GM12878 (cell line): Measurements from ENCODE around the gene IL17RE. TPM values are rescaled to one million over a fixed set of nuclear protein-coding genes. Genes with fewer than 3 reads are reported as not detected.

Source experiments
- ATAC-seq: fragments of 200-7000 bp; cut with Tn5 transposase; 3 replicates; pipeline ENCODE4 v1.9.1; 2020; ENCODE audit warnings: mild to moderate bottlenecking, moderate library complexity
- BruUV-seq: library from RNA; stranded (reverse); fragments of 400-500 nt; replicated peaks from 2 replicates; lab custom pipeline; 2021; lab: Mats Ljungman, UMichigan
- CTCF ChIA-PET: fragments of 300-600 bp; sonication (Branson Sonifier 250); formaldehyde crosslinking; extraction: SDS; loops from one replicate; lab custom pipeline; 2021; ENCODE audit warnings: inconsistent platforms; lab: Yijun Ruan, JAX
- POLR2A ChIA-PET: fragments of 350-600 bp; formaldehyde crosslinking; extraction: SDS; loops from one replicate; lab custom pipeline; 2021; ENCODE audit warnings: inconsistent platforms; lab: Charles Lee
- RAD21 ChIA-PET: fragments of 300-600 bp; sonication (Branson Sonifier 250); formaldehyde crosslinking; loops from one replicate; lab custom pipeline; 2023; ENCODE audit warnings: antibody characterized with exemption; ENCODE audit not compliant: unreplicated experiment; lab: Charles Lee
- SMC1A ChIA-PET: fragments of 300-600 bp; sonication (Branson Sonifier 250); formaldehyde crosslinking; loops from one replicate; lab custom pipeline; 2023; ENCODE audit not compliant: unreplicated experiment, uncharacterized antibody; lab: Charles Lee
- DNase-seq: peaks from one replicate; pipeline ENCODE4 v3.0.0-alpha.2; 2011; ENCODE audit warnings: low read depth, low spot score
- FAIRE-seq: peaks from 3 replicates; lab custom pipeline; 2011; peaks lifted over from hg19 to GRCh38; lab: Jason Lieb, UNC
- H2AFZ ChIP-seq: 2 replicates; pipeline ENCODE4 v1.6.0; 2011; ENCODE audit warnings: low read depth, low read length, control low read depth; ENCODE audit not compliant: control insufficient read depth
- H3K27ac ChIP-seq: 2 replicates; pipeline ENCODE4 v1.5.1; 2011; ENCODE audit warnings: control low read depth; ENCODE audit not compliant: control insufficient read depth, insufficient read depth
- H3K27me3 ChIP-seq, 2 experiments: replicated peaks in 1 of 2; 2 replicates each; pipeline versions ENCODE4 v1.6.0 to v1.6.1; 2011; ENCODE audit warnings: low read length in 1 of 2; ENCODE audit not compliant: control insufficient read depth in 2 of 2, insufficient read depth in 2 of 2
- H3K36me3 ChIP-seq, 2 experiments: 2 replicates each; pipeline ENCODE4 v1.5.1; 2011; ENCODE audit warnings: low read length in 1 of 2; ENCODE audit not compliant: control insufficient read depth in 2 of 2, insufficient read depth in 2 of 2
- H3K4me1 ChIP-seq: 2 replicates; pipeline ENCODE4 v1.6.1; 2011; ENCODE audit warnings: mild to moderate bottlenecking, low read length, moderate library complexity, mixed read lengths; ENCODE audit not compliant: control insufficient read depth, insufficient read depth
- H3K4me2 ChIP-seq: 2 replicates; pipeline ENCODE4 v1.6.0; 2011; ENCODE audit warnings: control low read depth; ENCODE audit not compliant: control insufficient read depth, insufficient read depth
- H3K4me3 ChIP-seq: fragments of 200-600 bp; sonication (generic); 2 replicates; pipeline ENCODE4 v1.5.1; 2016
- H3K79me2 ChIP-seq: 2 replicates; pipeline ENCODE4 v1.6.0; 2011; ENCODE audit warnings: low read length; ENCODE audit not compliant: control insufficient read depth, insufficient read depth
- H3K9ac ChIP-seq: 2 replicates; pipeline ENCODE4 v1.8.0; 2011; ENCODE audit warnings: low read length, control low read depth, mixed read lengths; ENCODE audit not compliant: control insufficient read depth, insufficient read depth
- H3K9me3 ChIP-seq: replicated peaks from 3 replicates; pipeline ENCODE4 v1.5.1; 2011; ENCODE audit warnings: mild to moderate bottlenecking, low read length; ENCODE audit not compliant: control insufficient read depth, insufficient read depth
- H4K20me1 ChIP-seq: 2 replicates; pipeline ENCODE4 v1.6.0; 2011; ENCODE audit not compliant: control insufficient read depth, insufficient read depth
- CBFB ChIP-seq: IDR thresholded peaks from 2 replicates; pipeline ENCODE4 v1.6.1; 2016; ENCODE audit warnings: antibody characterized with exemption, low read depth
- FOXM1 ChIP-seq: IDR thresholded peaks from 2 replicates; pipeline ENCODE4 v1.6.1; 2012; ENCODE audit warnings: low read depth, mild to moderate bottlenecking, inconsistent platforms, low read length, moderate library complexity
- HDAC2 ChIP-seq: fragments of 200-600 bp; sonication (generic); IDR thresholded peaks from 2 replicates; pipeline ENCODE4 v1.6.1; 2017
- IKZF1 ChIP-seq: fragments of 450-650 bp; conservative IDR thresholded peaks from 2 replicates; pipeline ENCODE4 v1.6.1; 2017; ENCODE audit warnings: antibody characterized with exemption, mild to moderate bottlenecking
- KLF5 ChIP-seq: fragments of 450-650 bp; IDR thresholded peaks from 2 replicates; pipeline ENCODE4 v1.6.1; 2014; ENCODE audit warnings: mild to moderate bottlenecking; ENCODE audit not compliant: partially characterized antibody
- MEF2A ChIP-seq: IDR thresholded peaks from 2 replicates; pipeline ENCODE4 v1.6.1; 2011; ENCODE audit warnings: low read depth, mild to moderate bottlenecking, low read length, moderate library complexity; ENCODE audit not compliant: insufficient read depth
- MXI1 ChIP-seq: fragments of 150-350 bp; IDR thresholded peaks from 2 replicates; pipeline ENCODE4 v1.6.1; 2011; ENCODE audit warnings: low read depth, mild to moderate bottlenecking, inconsistent platforms, low read length, improper control_type of control experiment
- POLR2AphosphoS5 ChIP-seq: IDR thresholded peaks from 2 replicates; pipeline ENCODE4 v1.6.1; 2011; ENCODE audit warnings: mild to moderate bottlenecking, low read length, inconsistent platforms
- POU2F2 ChIP-seq: IDR thresholded peaks from 3 replicates; pipeline ENCODE4 v1.6.1; 2011; ENCODE audit warnings: low read depth, mild to moderate bottlenecking, low read length, borderline replicate concordance
- RAD21 ChIP-seq: IDR thresholded peaks from 2 replicates; pipeline ENCODE4 v1.6.1; 2011; ENCODE audit warnings: mild to moderate bottlenecking, low read depth, low read length, moderate library complexity; ENCODE audit not compliant: insufficient read depth
- RCOR1 ChIP-seq: conservative IDR thresholded peaks from 2 replicates; pipeline ENCODE4 v1.6.1; 2012; ENCODE audit warnings: low read depth, low read length, improper control_type of control experiment
- RFX5 ChIP-seq: IDR thresholded peaks from 2 replicates; pipeline ENCODE4 v1.6.1; 2011; ENCODE audit warnings: low read depth, low read length, improper control_type of control experiment
- SIN3A ChIP-seq: IDR thresholded peaks from 2 replicates; pipeline ENCODE4 v1.6.1; 2012; ENCODE audit warnings: low read depth, low read length, improper control_type of control experiment
- SREBF1 ChIP-seq: IDR thresholded peaks from 2 replicates; pipeline ENCODE4 v1.6.1; 2012; ENCODE audit warnings: mild to moderate bottlenecking, low read length
- STAT1 ChIP-seq: fragments of 450-650 bp; conservative IDR thresholded peaks from 2 replicates; pipeline ENCODE4 v1.6.1; 2014; ENCODE audit warnings: antibody characterized with exemption, mild to moderate bottlenecking
- WGBS: methylation state at CpG from one replicate; pipeline ENCODE4 v1.1.6; 2016; ENCODE audit warnings: low lambda C conversion rate; ENCODE audit not compliant: insufficient replicate concordance, insufficient coverage; ENCODE audit errors: missing lambda C conversion rate; 5-methylcytosine and 5-hydroxymethylcytosine counted together
- in situ Hi-C: fragments of 300-500 bp; cut with MboI; formaldehyde crosslinking; loops from 9 replicates; pipeline ENCODE4 v1.14.3; 2018; ENCODE audit warnings: mixed read lengths
- intact Hi-C: fragments of 100-400 bp; cut with micrococcal nuclease; formaldehyde crosslinking; loops from one replicate; pipeline ENCODE4 v1.14.2; 2022; ENCODE audit not compliant: unreplicated experiment
- polyA plus RNA-seq, 11 experiments: library from polyadenylated mRNA; depleted of rRNA in 4 of 11; unstranded in 6 of 11; stranded (reverse) in 5 of 11; fragments of >200 nt; fragmentation: Nextera tagmentation in 4 of 11; fragmentation: Illumina TruSeq in 1 of 11; extraction: Ambion mirVana in 4 of 11; extraction: Trizol in 1 of 11; gene quantifications; 1 replicate in 1 of 11; 2 replicates in 10 of 11; pipeline versions ENCODE4 v1.2.1 to v1.2.3, GENCODE V29; 2011 to 2016; ENCODE audit warnings: inconsistent platforms in 2 of 11, missing spikeins in 2 of 11, low read depth in 1 of 11
- total RNA-seq, 4 experiments: library from RNA; depleted of rRNA in 3 of 4; stranded (reverse); fragments of >200 nt in 3 of 4; fragmentation: Illumina TruSeq in 1 of 4; extraction: Trizol in 1 of 4; gene quantifications; 2 replicates each; pipeline versions ENCODE4 v1.2.1 to v1.2.3, GENCODE V29; 2013 to 2021
- TF ChIP-seq, protein P1 (sequence below): IDR thresholded peaks from 2 replicates; pipeline ENCODE4 v1.6.1; 2012; ENCODE audit warnings: low read depth, low read length, improper control_type of control experiment
- TF ChIP-seq, protein P2 (sequence below): fragments of 450-650 bp; formaldehyde crosslinking; IDR thresholded peaks from 2 replicates; pipeline ENCODE4 v1.5.0; 2022; ENCODE audit warnings: mild to moderate bottlenecking, missing genetic modification characterization
- TF ChIP-seq, protein P3 (sequence below): fragments of 150-350 bp; IDR thresholded peaks from 2 replicates; pipeline ENCODE4 v1.6.1; 2014; ENCODE audit warnings: mild to moderate bottlenecking, low read depth, low read length

Gene IL17RE
- total and polyA plus RNA-seq, 10 of the 15 experiments (the other 5 are each of a cell fraction or from before 2014, with no cell fraction given): 0.04 to 0.51 (median 0.12) TPM; not detected in 2

DNA sequence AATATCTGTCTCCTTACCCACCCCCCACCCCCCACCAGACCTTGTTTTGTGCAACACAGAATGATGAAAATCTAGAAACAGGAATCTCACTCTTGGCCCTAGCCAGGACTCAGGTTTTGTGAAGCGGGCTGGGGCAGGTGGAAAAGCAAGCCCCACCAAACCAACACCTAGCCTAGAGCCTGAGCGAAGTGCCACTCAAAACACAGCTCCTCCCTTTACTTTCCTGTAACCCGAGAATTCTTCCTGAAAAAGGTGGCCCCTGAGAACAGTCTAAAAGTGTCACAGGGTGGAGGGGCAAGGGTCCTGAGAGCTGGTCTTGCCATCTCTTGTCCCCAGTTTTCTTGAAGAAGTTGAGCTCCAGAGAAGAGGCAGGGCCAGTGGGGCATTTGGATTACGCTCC, 41.4 kb upstream of the IL17RE start:
- Histone ChIP-seq H3K4me1 (no peaks in the 10 kb centered on the region), H3K9me3 (no peaks in the 10 kb centered on the region), H3K4me3 (no peak overlapping the region), H3K9ac (no peak overlapping the region), H3K4me2 (no peak overlapping the region), H3K27ac (no peak overlapping the region), H2AFZ (no peak overlapping the region), H3K36me3 (no peaks in the 10 kb centered on the region), H4K20me1 (no peaks in the 10 kb centered on the region), H3K79me2 (no peaks in the 10 kb centered on the region), H3K27me3 (peaks cover 2 to 3% of the 10 kb centered on the region in 2 experiments; a peak in 2 of 4 replicates)
- POLR2A ChIA-PET: no interaction called here
- RAD21 ChIA-PET: interaction anchor here (1.0 kb wide), 1 partner anchor 134 kb away, joined by 3 read pairs; no protein-coding TSS in a partner anchor
- 66% methylated on average over 4 of the region's 4 CpGs for WGBS
- TF ChIP-seq KLF5 (no peak), MEF2A (no peak), STAT1 (no peak), RFX5 (no peak), IKZF1 (no peak), CBFB (no peak), MXI1 (no peak), POLR2AphosphoS5 (no peak), HDAC2 (no peak), RCOR1 (no peak), SREBF1 (no peak), RAD21 (no peak), SIN3A (no peak), FOXM1 (no peak), POU2F2 (no peak)
- TF ChIP-seq, protein P1, sequence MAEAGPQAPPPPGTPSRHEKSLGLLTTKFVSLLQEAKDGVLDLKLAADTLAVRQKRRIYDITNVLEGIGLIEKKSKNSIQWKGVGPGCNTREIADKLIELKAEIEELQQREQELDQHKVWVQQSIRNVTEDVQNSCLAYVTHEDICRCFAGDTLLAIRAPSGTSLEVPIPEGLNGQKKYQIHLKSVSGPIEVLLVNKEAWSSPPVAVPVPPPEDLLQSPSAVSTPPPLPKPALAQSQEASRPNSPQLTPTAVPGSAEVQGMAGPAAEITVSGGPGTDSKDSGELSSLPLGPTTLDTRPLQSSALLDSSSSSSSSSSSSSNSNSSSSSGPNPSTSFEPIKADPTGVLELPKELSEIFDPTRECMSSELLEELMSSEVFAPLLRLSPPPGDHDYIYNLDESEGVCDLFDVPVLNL: no peak
- TF ChIP-seq, protein P2, sequence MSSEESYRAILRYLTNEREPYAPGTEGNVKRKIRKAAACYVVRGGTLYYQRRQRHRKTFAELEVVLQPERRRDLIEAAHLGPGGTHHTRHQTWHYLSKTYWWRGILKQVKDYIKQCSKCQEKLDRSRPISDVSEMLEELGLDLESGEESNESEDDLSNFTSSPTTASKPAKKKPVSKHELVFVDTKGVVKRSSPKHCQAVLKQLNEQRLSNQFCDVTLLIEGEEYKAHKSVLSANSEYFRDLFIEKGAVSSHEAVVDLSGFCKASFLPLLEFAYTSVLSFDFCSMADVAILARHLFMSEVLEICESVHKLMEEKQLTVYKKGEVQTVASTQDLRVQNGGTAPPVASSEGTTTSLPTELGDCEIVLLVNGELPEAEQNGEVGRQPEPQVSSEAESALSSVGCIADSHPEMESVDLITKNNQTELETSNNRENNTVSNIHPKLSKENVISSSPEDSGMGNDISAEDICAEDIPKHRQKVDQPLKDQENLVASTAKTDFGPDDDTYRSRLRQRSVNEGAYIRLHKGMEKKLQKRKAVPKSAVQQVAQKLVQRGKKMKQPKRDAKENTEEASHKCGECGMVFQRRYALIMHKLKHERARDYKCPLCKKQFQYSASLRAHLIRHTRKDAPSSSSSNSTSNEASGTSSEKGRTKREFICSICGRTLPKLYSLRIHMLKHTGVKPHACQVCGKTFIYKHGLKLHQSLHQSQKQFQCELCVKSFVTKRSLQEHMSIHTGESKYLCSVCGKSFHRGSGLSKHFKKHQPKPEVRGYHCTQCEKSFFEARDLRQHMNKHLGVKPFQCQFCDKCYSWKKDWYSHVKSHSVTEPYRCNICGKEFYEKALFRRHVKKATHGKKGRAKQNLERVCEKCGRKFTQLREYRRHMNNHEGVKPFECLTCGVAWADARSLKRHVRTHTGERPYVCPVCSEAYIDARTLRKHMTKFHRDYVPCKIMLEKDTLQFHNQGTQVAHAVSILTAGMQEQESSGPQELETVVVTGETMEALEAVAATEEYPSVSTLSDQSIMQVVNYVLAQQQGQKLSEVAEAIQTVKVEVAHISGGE (CRISPR knock-in tag): no peak
- TF ChIP-seq, protein P3, sequence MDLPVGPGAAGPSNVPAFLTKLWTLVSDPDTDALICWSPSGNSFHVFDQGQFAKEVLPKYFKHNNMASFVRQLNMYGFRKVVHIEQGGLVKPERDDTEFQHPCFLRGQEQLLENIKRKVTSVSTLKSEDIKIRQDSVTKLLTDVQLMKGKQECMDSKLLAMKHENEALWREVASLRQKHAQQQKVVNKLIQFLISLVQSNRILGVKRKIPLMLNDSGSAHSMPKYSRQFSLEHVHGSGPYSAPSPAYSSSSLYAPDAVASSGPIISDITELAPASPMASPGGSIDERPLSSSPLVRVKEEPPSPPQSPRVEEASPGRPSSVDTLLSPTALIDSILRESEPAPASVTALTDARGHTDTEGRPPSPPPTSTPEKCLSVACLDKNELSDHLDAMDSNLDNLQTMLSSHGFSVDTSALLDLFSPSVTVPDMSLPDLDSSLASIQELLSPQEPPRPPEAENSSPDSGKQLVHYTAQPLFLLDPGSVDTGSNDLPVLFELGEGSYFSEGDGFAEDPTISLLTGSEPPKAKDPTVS: no peak
- ATAC-seq (no peak), FAIRE-seq (no peak), DNase-seq (no peak)
- CTCF ChIA-PET: interaction anchor here (1.1 kb wide), 1 partner anchor 70 kb away, joined by 4 read pairs; no protein-coding TSS in a partner anchor
- in situ Hi-C loops: no loop called here
- BruUV-seq: no TSS peak
- SMC1A ChIA-PET: interaction anchor here (0.6 kb wide), 1 partner anchor 1027 kb away, joined by 3 read pairs; no protein-coding TSS in a partner anchor
- intact Hi-C loops: no loop called here
